ENCODE results near the gene ABL2.

The ABL2 gene

GRCh38 chr1:179169616-179170467 lies 59.6 kb downstream of the ABL2 start:
- H3K9me3 Mint-ChIP-seq, result no peaks in the 10 kb centered on the region
- no peak overlapping the region for H3K27ac Mint-ChIP-seq
- H3K36me3 Mint-ChIP-seq (ENCODE audit: low read depth), result no peaks in the 10 kb centered on the region
- no peak for TF ChIP-seq CTCF (IDR thresholded peaks at IDR 0.05; ENCODE audit: unreplicated experiment in 3 of 3)
- peaks cover 35% of the 10 kb centered on the region for H3K4me1 Mint-ChIP-seq
- H3K27me3 Mint-ChIP-seq (ENCODE audit: low read depth), result no peaks in the 10 kb centered on the region
- no peak overlapping the region for H3K4me3 Mint-ChIP-seq

- Mint-ChIP-seq H3K4me1 (peaks cover 47% of the 10 kb centered on the region), H3K27me3 (ENCODE audit: low read depth) (no peaks in the 10 kb centered on the region), H3K4me3 (no peak overlapping the region), H3K36me3 (ENCODE audit: low read depth) (no peaks in the 10 kb centered on the region), H3K27ac (peak overlapping the region in 1 of 3 experiments; percentile 27), H3K9me3 (no peaks in the 10 kb centered on the region)
- TF ChIP-seq CTCF (IDR thresholded peaks at IDR 0.05; ENCODE audit: unreplicated experiment in 3 of 3), result no peak
Observed at GRCh38 chr1:179168536-179168935, 60.9 kb downstream of the ABL2 start.

GRCh38 chr1:179167955-179168354 lies 61.5 kb downstream of the ABL2 start:
- TF ChIP-seq CTCF (IDR thresholded peaks at IDR 0.05; ENCODE audit: unreplicated experiment in 3 of 3), result no peak
- H3K4me1 Mint-ChIP-seq, result peaks cover 47% of the 10 kb centered on the region
- no peak overlapping the region for H3K4me3 Mint-ChIP-seq

GRCh38 chr1:179167418-179167777 lies 62.1 kb downstream of the ABL2 start:
- Mint-ChIP-seq H3K27ac (peak overlapping the region; percentile 30 to 81 (median 63)), H3K4me3 (no peak overlapping the region), H3K9me3 (no peaks in the 10 kb centered on the region), H3K27me3 (ENCODE audit: low read depth) (no peaks in the 10 kb centered on the region), H3K4me1 (peaks cover 47% of the 10 kb centered on the region), H3K36me3 (ENCODE audit: low read depth) (no peaks in the 10 kb centered on the region)
- TF ChIP-seq CTCF (IDR thresholded peaks at IDR 0.05; ENCODE audit: unreplicated experiment in 3 of 3), result no peak

More at GRCh38 chr1:179167955-179168354, 61.5 kb downstream of the ABL2 start:
- Mint-ChIP-seq H3K36me3 (ENCODE audit: low read depth) (no peaks in the 10 kb centered on the region), H3K27me3 (ENCODE audit: low read depth) (no peaks in the 10 kb centered on the region), H3K9me3 (no peaks in the 10 kb centered on the region), H3K27ac (no peak overlapping the region)

GRCh38 chr1:179166663-179167417 lies 62.6 kb downstream of the ABL2 start:
- Mint-ChIP-seq H3K4me1 (peaks cover 47% of the 10 kb centered on the region), H3K9me3 (no peaks in the 10 kb centered on the region), H3K27me3 (ENCODE audit: low read depth) (no peaks in the 10 kb centered on the region), H3K36me3 (ENCODE audit: low read depth) (no peaks in the 10 kb centered on the region), H3K27ac (peak overlapping the region; percentile 30 to 81 (median 63)), H3K4me3 (no peak overlapping the region)
- TF ChIP-seq CTCF (IDR thresholded peaks at IDR 0.05; ENCODE audit: unreplicated experiment in 3 of 3), result no peak

Data from nephron (organoid).